DMS153 (cell line): ENCODE data around the gene DTNB.
"Not testable (repeated sequence)": the region's sequence is repeated elsewhere in the genome, so short reads cannot be mapped to it uniquely, and the experiment has no call there.

ENCODE experiments used
- DNase-seq: peaks from one replicate; lab custom pipeline; 2025; lab: John Stamatoyannopoulos, UW

The DTNB gene

DNA sequence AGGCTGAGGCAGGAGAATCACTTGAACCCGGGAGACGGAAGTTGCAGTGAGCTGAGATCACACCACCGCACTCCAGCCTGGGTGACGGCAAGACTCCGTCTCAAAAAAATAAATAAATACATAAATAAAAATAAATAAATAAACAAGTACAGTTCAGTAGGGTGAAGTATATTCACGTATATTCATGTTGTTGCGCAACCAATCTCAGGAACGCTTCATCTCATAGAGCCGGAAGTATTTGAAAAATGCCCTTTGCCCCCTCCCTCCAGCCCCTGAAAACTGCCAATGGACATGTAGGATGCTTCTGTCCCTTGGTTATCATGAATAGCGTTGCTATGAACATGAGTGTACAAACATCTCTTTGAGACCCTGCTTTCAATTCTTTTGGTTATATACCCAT lies 132.0 kb downstream of the DTNB start:
- no peak for DNase-seq

DNA sequence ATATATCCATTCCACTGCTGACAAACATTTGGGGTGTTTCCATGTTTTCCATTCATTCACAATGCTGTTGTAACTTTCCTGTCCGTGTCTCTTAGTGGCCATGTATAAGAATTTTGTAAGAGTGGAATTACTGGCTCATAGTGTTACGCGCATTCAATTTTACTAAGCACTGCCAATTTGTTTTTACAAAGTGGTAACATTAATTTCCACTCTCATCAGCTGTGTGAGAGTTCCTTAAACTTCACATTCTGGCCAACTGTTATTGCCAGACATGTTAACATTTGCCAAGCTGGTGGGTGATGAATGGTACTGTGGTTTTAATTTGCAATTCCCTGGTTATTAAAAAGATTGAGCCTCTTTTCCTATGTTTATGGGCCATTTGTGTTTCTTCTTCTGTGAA lies 134.2 kb downstream of the DTNB start:
- no peak for DNase-seq

DNA sequence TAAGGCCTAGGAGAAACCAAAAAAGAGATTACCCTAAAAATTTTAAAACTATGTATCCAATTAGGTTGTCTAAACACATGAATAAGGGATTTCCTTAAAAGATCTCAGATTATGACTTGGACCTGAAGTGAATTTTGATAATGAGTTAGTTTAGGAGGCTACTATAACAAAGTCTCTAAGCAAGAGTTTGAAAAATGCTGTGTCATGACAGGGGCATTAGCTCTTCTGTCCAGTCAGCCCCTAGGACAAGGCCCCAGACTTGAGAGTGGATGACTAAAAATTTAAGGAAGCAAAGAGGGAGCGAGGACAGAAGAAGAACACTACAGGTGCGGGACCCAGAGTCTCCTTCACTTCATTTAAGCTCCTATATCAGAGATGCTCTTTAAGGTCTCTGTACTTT lies 135.9 kb downstream of the DTNB start:
- no peak for DNase-seq

DNA sequence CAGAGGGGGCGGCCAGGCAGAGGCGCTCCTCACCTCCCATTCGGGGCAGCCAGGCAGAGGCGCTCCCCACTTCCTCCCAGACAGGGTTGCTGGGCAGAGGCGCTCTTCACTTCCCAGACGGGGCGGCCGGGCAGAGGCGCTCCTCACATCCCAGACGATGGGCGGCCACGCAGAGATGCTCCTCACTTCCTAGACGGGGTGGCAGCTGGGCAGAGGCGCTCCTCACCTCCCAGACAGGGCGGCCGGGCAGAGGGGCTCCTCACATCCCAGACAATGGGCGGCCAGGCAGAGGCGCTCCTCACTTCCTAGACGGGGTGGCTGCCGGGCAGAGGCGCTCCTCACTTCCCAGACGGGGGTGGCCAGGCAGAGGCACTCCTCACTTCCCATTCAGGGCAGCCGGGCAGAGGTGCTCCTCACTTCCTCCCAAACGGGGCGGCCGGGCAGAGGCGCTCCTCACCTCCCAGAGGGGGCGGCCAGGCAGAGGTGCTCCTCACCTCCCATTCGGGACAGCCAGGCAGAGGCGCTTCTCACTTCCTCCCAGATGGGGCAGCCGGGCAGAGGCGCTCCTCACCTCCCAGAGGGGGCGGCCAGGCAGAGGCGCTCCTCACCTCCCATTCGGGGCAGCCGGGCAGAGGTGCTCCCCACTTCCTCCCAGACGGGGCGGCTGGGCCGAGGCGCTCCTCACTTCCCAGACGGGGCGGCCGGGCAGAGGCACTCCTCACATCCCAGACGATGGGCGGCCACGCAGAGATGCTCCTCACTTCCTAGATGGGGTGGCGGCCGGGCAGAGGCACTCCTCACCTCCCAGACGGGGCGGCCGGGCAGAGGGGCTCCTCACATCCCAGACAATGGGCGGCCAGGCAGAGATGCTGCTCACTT lies 137.7 kb downstream of the DTNB start:
- DNase-seq = not testable (repeated sequence)

DNA sequence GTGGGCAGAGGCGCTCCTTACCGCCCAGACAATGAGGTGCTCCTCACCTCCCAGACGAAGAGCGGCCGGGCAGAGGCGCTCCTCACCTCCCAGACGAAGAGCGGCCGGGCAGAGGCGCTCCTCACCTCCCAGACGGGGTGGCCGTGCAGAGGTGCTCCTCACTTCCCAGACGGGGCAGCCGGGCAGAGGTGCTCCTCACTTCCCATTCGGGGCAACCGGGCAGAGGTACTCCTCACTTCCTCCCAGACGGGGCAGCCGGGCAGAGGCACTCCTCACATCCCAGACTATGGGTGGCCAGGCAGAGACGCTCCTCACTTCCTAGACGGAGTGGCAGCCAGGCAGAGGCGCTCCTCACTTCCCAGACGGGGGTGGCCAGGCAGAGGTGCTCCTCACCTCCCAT lies 138.4 kb downstream of the DTNB start:
- not testable (repeated sequence) for DNase-seq

DNA sequence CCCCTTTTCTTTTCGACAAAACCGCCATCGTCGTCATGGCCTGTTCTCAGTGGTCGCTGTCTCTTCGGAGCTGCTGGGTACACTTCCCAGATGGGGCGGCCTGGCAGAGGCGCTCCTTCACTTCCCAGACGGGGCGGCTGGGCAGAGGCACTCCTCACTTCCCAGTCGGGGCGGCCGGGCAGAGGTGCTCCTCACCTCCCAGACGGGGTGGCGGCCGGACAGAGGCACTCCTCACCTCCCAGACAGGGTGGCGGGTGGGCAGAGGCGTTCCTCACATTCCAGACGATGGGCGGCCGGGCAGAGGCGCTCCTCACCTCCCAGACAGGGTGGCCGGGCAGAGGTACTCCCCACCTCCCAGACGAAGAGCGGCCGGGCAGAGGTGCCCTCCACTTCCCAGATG lies 138.9 kb downstream of the DTNB start:
- no peak for DNase-seq

DNA sequence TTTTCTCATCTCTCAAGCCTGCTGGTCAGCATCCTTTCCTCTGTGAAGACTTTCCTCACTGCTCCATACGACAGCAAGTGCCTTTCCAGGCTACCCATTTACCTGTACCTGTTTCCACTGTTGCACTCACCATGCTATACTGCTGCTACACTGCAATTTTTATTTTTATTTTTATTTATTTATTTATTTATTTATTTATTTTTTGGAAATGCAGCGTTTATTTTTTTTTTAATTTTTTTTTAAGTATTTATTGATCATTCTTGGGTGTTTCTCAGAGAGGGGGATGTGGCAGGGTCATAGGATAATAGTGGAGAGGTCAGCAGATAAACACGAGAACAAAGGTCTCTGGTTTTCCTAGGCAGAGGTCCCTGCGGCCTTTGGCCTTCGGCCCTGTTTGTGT lies 139.6 kb downstream of the DTNB start:
- DNase-seq = not testable (repeated sequence)

DNA sequence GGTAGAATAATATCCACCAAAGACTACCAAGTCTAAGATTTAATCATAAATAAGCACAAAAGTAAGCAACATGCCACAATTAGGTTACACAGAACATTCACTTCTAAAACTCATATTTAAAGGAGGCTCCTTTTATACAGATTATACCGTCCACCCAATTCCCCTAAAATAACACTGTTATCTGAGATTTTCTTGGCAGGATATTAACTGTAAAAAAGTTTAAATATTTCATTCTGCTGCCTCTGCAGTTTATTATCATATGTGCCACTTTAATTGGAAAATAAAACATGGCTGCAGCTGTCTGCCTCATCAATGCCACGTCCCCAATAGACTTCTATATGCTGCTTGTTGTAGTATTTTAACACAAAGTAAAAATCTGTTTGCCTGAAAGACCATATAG lies 140.9 kb downstream of the DTNB start:
- DNase-seq = no peak

DNA sequence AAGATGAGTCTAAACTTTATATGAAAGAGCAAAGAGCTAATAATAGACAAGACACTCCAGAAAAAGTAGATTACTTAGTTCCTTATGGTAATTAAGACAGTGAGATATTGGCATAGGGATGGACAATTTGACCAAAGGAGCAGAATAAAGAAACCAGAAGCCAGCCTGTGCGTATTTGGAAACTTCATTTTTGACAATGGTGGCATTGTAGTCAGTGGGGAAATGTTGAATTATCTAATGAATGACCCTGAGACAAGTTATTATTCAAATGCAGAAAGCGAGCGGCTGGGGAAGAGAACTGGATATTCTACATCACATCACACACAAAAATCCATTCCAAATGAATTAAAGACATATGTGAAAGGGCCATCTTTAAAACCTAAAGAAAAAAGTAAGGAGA lies 144.3 kb downstream of the DTNB start:
- no peak for DNase-seq

DNA sequence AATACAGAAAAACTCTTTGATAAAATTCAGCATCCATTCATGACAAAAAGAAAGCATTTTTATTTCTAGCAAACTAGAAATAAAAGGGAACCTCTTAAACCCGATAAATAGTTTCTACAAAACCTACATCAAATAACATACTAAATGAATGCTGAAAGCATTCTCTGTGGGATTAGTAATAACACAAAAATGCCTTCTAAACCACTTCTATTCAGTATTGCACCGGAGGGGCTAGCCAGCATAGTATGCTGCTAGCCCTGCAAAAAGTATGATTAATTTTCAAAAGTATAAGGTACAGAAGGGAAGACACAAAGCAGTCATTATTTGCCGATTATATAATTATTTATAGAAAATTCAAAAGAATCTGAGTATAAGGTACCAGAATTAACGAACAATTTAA lies 145.2 kb downstream of the DTNB start:
- DNase-seq = no peak

DNA sequence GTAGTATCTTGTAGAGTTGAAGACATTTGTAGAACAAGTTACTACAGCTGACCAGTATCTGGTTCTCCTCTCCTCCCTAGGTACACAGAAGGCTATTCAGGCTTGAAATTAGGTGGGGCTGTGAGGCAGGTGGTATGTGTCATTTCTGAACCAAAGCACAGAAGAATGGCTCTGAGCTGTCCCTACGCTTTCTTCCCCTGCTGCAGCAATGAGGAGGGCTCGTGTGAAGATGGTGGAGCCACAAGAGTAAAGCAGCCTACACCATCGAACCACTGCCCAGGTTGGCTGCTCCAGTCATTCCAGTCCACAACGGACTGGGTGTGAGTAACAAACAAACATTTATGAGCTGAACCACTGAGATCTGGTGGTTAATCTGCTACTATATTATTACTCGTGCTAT lies 148.9 kb downstream of the DTNB start:
- DNase-seq = no peak

DNA sequence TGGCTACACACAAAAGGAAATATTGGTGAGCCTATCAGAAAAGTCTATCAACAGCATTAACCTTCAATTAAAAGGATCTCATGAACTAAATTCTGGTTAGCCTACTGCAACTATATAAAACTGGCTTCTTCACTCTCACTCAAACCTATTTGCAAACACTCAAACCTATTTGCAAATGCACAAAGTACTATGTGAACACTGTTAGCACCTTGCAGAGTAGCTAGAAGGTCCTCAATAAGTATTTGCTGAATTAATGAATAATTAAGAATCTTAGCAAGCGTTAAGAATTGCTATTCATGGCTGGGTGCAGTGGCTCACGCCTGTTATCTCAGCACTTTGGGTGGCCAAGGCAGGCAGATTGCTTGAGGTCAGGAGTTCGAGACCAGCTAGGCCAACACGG lies 150.3 kb downstream of the DTNB start:
- no peak for DNase-seq

DNA sequence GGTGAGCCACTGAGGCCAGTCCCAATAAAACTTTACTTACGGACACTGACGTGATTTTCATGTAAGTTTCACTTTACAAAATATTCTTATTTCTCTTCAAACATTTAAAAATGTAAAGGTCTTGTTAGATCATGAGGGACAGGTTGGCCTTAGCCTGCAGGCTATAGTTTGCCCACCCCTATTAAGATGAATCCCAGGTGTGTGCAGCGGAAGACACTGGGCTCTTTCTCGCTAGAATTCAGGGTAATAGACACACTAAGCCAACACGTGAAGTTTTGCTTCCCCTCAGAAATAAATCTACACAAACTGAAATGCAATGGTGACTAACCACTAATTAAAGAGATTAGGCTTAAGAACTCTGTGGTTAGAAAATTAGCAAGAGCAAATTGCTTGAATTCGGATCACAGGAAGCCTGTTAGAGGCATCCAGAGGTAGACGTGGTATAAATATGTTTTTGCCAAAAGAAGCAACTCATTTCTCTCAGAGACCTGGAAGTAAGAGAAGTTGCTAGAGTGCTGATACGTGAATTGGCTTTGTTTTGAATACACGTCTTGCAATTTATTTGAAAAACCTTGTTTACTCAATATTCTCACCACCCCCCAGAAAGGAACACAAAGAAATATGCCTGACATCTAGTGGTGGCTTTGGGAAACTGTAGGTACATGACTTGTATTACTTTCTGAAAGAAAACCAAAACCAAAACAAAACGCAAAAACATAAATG lies 151.6 kb downstream of the DTNB start:
- DNase-seq = peak; percentile 38

DNA sequence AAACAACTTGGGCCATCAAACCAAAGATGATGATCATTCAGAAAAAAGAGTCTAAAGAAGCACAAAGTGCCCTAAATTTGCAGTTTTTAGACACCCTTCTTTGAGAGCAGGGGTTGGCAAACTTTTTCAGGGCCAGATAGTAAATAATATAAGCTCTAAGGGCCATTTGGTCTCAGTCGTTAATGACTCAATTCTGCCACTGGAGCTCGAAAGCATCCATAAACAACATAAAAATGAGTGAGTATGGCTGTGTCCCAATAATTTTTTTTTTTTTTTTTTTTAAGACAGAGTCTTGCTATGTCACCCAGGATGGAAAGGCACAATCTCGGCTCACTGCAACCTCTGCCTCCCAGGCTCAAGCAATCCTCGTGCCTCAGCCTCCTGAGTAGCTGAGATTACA lies 152.3 kb downstream of the DTNB start:
- DNase-seq = no peak

DNA sequence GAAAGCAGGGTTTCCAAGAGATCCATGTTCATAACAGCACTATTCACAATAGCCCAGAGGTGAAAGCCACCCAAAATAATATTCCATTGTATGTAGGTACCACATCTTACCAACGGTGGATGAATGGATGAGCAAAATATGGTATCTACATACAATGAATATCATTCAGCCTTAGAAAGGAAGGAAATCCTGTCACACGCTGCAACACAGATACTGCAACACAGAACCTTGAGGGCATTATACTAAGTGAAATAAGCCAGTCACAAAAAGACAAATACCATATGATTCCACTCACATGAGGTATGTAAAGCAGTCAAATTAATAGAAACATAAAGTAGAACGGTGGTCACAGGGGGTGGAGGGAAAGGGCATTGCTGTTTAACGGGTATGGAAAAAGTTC lies 155.7 kb downstream of the DTNB start:
- DNase-seq = no peak

DNA sequence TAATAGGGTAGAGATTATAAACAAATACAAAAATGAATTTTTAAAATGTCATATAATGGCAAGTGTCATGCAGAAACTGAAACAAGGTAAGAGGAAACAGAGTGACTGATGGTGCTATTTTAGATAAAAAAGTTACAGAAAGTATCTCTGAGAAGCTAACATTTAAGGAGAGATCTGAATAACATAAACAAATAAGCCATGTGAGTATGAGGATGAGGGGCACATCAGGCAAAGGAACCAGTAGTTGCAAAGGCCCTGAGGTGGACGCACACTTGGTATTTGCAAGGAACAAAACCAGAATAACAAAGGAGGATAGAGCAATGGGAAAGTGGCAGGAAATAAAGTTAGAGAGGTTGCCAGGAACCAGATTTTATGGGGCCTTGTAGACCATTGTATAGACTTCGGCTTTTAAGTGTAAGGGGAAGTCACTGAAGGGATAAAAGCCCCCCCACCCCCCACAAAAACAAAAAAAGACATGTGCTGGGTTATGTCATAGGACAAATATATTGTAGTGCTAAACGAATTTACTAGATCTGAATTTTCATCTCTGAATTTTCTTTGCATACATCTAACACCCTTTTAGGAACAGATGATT lies 159.2 kb downstream of the DTNB start:
- DNase-seq = no peak

DNA sequence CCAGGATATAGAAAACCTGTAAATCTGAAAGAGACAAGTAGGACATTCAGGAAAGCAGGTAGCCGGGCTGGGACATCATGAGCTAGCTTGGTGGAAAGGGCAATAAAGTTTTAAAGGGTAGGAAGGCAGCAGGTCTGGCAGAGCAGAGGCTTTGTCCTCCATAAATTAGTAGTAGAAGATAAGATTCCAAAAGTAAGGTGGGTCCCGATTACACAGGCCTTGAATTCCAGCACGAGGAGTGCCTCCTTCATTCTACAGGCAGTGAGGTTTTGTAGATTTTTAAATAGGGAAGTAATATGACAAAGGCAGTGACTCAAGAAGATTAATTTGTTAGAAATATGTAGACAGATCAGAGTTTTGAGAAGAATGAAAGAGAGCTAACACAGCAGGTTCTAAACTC lies 160.7 kb downstream of the DTNB start:
- DNase-seq = no peak

DNA sequence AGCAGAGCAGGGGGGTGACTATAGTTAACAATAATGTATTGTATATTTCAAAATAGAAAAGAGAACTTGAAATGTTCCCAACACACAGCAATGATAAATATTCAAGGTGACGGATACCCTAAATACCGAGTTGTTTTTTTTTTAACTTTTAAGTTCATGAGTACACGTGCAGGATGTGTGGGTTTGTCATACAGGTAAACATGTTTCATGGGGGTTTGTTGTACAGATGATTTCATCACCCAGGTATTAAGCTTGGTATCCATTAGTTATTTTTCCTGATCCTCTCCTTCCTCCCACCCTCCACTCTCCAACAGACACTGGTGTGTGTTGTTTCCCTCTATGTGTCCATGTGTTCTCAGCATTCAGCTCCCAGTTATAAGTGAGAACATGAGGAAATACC lies 167.2 kb downstream of the DTNB start:
- DNase-seq = no peak

DNA sequence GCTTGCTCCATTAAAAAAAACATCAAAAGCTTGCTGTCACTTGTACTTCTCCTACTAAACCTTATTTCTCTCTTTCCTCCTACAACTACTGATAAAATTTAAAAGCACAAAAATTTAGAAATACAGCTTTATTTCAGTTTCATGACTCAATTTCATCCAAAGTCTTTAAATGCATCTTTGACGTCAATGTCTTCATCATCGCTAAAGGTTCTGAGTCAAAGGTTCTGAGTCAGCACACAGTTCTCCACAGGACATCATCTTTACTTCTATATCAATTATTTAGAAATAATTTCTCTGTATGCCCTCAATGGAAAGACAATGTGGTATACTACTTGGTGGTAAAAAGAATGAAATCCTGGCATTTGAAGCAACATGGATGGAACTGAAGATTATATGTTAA lies 167.8 kb downstream of the DTNB start:
- no peak for DNase-seq

DNA sequence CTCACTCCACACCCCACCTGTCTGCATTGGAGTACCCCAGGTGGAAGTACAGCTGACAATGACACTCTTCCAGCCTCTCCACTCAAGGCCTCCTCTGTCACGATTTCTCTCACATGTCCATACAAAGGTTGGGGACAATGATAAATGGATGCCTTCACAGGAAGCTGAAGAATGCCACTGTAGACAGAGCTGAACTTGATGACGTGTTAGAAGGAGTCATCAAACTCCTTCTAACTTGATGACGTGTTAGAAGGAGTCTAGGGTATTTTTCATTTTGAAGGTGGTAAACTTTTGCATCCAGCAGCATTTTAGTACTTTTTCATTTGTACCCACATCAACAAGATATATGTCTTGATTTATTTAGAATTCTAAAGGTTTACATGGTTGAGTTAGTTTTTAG lies 168.2 kb downstream of the DTNB start:
- no peak for DNase-seq

DNA sequence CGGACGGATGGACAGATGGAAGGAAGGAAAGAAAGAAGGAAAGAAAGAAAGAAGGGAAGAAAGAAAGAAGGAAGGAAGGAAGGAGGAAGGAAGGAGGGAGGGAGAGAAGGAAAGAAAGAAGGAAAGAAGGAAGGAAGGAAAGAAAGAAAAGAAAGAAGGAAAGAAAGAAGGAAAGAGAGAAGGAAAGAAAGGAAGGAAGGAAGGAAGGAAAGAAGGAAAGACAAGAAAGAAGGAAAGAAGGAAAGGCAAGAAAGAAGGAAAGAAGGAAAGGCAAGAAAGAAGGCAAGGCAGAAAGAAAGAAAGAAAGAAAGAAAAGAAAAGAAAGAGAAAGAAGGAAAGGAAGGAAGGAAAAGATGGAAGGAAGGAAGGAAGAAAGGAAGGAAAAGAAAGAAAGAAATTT lies 169.1 kb downstream of the DTNB start:
- no peak for DNase-seq

DNA sequence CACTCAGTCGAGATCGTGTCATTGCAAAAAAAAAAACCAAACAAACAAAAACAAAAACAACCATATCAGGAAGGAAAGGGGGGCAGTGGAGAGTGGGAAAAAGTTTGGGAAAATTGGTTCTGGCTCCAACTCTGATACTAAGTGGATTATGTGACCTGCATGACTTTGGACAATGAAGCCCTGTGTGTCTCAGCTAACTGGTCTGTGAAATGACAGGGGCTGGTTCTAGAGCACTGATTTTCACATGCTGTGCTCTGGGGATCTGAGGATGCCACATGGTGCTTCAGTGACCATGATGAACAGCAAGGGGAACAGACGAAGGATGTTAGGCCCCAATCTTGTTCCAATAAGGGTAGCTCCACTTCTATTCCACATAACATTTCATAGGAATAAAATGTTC lies 174.2 kb downstream of the DTNB start:
- no peak for DNase-seq

DNA sequence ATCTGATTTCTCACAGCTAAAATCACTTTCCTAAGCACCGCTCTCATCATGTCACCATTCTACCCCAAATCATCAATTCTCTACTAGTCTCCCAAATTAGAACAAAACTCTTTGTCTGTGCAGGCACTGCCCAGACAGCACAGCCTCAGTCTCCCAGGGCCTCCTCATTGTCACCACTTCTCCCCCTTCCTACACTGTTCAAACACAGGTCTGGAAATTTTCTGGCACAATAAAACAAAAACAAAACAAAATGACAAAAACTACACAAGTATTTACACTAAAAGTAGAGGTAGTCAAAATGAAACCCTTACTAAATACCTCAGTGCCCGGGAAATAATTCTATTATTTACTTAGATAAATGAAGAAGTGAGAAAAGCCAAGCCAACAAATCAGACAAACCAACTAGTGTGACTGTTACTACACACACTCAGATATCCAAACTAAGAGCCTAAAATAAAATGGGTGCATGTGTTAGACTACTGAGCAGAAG lies 175.4 kb downstream of the DTNB start:
- DNase-seq = no peak
